NCI-H146 treated with DMSO at 0.1 percent for 48 hours (cell line): ENCODE results near the gene SAFB.

Experiments
- DNase-seq: peaks from one replicate; lab custom pipeline; 2025; ENCODE audit not compliant: unreplicated experiment; lab: John Stamatoyannopoulos, UW

Gene SAFB

GRCh38 chr19:5624741-5625278, 1.9 kb downstream of the SAFB start:
- DNase-seq, result no peak

GRCh38 chr19:5625641-5626040, 2.8 kb downstream of the SAFB start:
- no peak for DNase-seq

- DNase-seq, result no peak
Observed at GRCh38 chr19:5627395-5627904, 4.6 kb downstream of the SAFB start.

GRCh38 chr19:5628461-5628860, 5.6 kb downstream of the SAFB start:
- DNase-seq, result no peak

- no peak for DNase-seq
Observed at GRCh38 chr19:5628919-5629481, 6.1 kb downstream of the SAFB start.

- no peak for DNase-seq
Observed at GRCh38 chr19:5631567-5632240, 8.8 kb downstream of the SAFB start.

GRCh38 chr19:5632241-5632612, 9.3 kb downstream of the SAFB start:
- DNase-seq, result no peak

- no peak for DNase-seq
Observed at GRCh38 chr19:5632657-5633056, 9.8 kb downstream of the SAFB start.

- no peak for DNase-seq
Observed at GRCh38 chr19:5635427-5635826, 12.5 kb downstream of the SAFB start.

- DNase-seq, result no peak
Observed at GRCh38 chr19:5637971-5638370, 15.1 kb downstream of the SAFB start.

- no peak for DNase-seq
Observed at GRCh38 chr19:5641171-5641570, 18.3 kb downstream of the SAFB start.

- no peak for DNase-seq
Observed at GRCh38 chr19:5642204-5642603, 19.3 kb downstream of the SAFB start.

GRCh38 chr19:5643060-5643459, 20.2 kb downstream of the SAFB start:
- no peak for DNase-seq

- no peak for DNase-seq
Observed at GRCh38 chr19:5644037-5644436, 21.2 kb downstream of the SAFB start.

- DNase-seq, result peak; percentile 16
Observed at GRCh38 chr19:5645409-5645808, 22.5 kb downstream of the SAFB start.

- DNase-seq, result no peak
Observed at GRCh38 chr19:5646703-5647102, 23.8 kb downstream of the SAFB start.

- no peak for DNase-seq
Observed at GRCh38 chr19:5648464-5648863, 25.6 kb downstream of the SAFB start.

GRCh38 chr19:5651361-5651760, 28.5 kb downstream of the SAFB start:
- no peak for DNase-seq

- no peak for DNase-seq
Observed at GRCh38 chr19:5652261-5652660, 29.4 kb downstream of the SAFB start.

- no peak for DNase-seq
Observed at GRCh38 chr19:5654931-5655330, 32.0 kb downstream of the SAFB start.

GRCh38 chr19:5655412-5655811, 32.5 kb downstream of the SAFB start:
- no peak for DNase-seq

GRCh38 chr19:5661483-5661882, 38.6 kb downstream of the SAFB start:
- DNase-seq, result no peak

- DNase-seq, result no peak
Observed at GRCh38 chr19:5663904-5664303, 41.0 kb downstream of the SAFB start.
